ENCODE results near the gene OBSCN.
A peak's percentile ranks its signal among the peaks of the same experiment; 100 is the strongest.
"Not testable (repeated sequence)": the region's sequence is repeated elsewhere in the genome, so short reads cannot be mapped to it uniquely, and the experiment has no call there.

OBSCN gene

GRCh38 chr1:228226956-228227791, 19.3 kb downstream of the OBSCN start:
- DNase-seq (ENCODE audit: low read depth in 2 of 2), result no peak

- not testable (repeated sequence) for DNase-seq (ENCODE audit: low read depth in 2 of 2)
Measured at GRCh38 chr1:228228147-228228546, 20.3 kb downstream of the OBSCN start.

GRCh38 chr1:228228601-228229074, 20.8 kb downstream of the OBSCN start:
- DNase-seq (ENCODE audit: low read depth in 2 of 2), result no peak

- no peak for DNase-seq (ENCODE audit: low read depth in 2 of 2)
Measured at GRCh38 chr1:228231189-228231588, 23.3 kb downstream of the OBSCN start.

GRCh38 chr1:228233136-228233535, 25.3 kb downstream of the OBSCN start:
- no peak for DNase-seq (ENCODE audit: low read depth in 2 of 2)

GRCh38 chr1:228234921-228235320, 27.1 kb downstream of the OBSCN start:
- no peak for DNase-seq (ENCODE audit: low read depth in 2 of 2)

- DNase-seq (ENCODE audit: low read depth in 2 of 2), result peak in 1 of 2 donors; percentile 6
Measured at GRCh38 chr1:228236744-228237143, 28.9 kb downstream of the OBSCN start.

- DNase-seq (ENCODE audit: low read depth in 2 of 2), result no peak
Measured at GRCh38 chr1:228238007-228238406, 30.2 kb downstream of the OBSCN start.

GRCh38 chr1:228238461-228238860, 30.6 kb downstream of the OBSCN start:
- DNase-seq (ENCODE audit: low read depth in 2 of 2), result no peak

GRCh38 chr1:228240411-228241240, 32.8 kb downstream of the OBSCN start:
- no peak for DNase-seq (ENCODE audit: low read depth in 2 of 2)

- no peak for DNase-seq (ENCODE audit: low read depth in 2 of 2)
Measured at GRCh38 chr1:228241259-228241658, 33.4 kb downstream of the OBSCN start.

GRCh38 chr1:228242409-228242808, 34.6 kb downstream of the OBSCN start:
- no peak for DNase-seq (ENCODE audit: low read depth in 2 of 2)

GRCh38 chr1:228243093-228243492, 35.2 kb downstream of the OBSCN start:
- no peak for DNase-seq (ENCODE audit: low read depth in 2 of 2)

- not testable (repeated sequence) for DNase-seq (ENCODE audit: low read depth in 2 of 2)
Measured at GRCh38 chr1:228243989-228244388, 36.1 kb downstream of the OBSCN start.

GRCh38 chr1:228245111-228245510, 37.3 kb downstream of the OBSCN start:
- no peak for DNase-seq (ENCODE audit: low read depth in 2 of 2)

- DNase-seq (ENCODE audit: low read depth in 2 of 2), result no peak
Measured at GRCh38 chr1:228246216-228246900, 38.5 kb downstream of the OBSCN start.

- DNase-seq (ENCODE audit: low read depth in 2 of 2), result no peak
Measured at GRCh38 chr1:228249513-228250305, 41.9 kb downstream of the OBSCN start.

GRCh38 chr1:228252476-228252875, 44.6 kb downstream of the OBSCN start:
- DNase-seq (ENCODE audit: low read depth in 2 of 2), result not testable (repeated sequence)

- no peak for DNase-seq (ENCODE audit: low read depth in 2 of 2)
Measured at GRCh38 chr1:228256626-228257375, 49.0 kb downstream of the OBSCN start.

GRCh38 chr1:228258486-228258885, 50.6 kb downstream of the OBSCN start:
- DNase-seq (ENCODE audit: low read depth in 2 of 2), result no peak
